GM18909 (cell line): ENCODE results near the gene KIF4B.
"Not testable (repeated sequence)": the region's sequence is repeated elsewhere in the genome, so short reads cannot be mapped to it uniquely, and the experiment has no call there.

Source experiments
- ATAC-seq: cut with Tn5 transposase; IDR thresholded peaks from one replicate; pipeline ENCODE4 v1.9.1; 2021; ENCODE audit warnings: mild to moderate bottlenecking; ENCODE audit not compliant: unreplicated experiment, poor library complexity

Gene KIF4B

DNA sequence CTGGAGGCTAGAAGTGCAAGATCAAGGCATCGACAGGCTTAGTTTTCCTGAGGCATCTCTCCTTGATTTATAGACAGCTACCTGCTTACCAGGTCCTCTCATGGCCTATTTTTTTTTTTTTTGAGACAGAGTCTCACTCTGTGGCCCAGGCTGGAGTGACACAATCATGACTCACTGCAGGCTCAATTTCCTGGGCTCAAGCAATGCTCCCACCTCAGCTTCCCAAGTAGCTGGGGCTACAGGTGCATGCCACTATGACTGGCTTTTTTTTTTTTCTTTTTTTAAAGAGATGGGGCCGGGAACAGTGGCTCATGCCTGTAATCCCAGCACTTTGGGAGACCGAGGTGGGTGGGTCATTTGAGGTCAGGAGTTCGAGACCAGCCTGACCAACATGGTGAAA lies 10.8 kb upstream of the KIF4B start:
- not testable (repeated sequence) for ATAC-seq

DNA sequence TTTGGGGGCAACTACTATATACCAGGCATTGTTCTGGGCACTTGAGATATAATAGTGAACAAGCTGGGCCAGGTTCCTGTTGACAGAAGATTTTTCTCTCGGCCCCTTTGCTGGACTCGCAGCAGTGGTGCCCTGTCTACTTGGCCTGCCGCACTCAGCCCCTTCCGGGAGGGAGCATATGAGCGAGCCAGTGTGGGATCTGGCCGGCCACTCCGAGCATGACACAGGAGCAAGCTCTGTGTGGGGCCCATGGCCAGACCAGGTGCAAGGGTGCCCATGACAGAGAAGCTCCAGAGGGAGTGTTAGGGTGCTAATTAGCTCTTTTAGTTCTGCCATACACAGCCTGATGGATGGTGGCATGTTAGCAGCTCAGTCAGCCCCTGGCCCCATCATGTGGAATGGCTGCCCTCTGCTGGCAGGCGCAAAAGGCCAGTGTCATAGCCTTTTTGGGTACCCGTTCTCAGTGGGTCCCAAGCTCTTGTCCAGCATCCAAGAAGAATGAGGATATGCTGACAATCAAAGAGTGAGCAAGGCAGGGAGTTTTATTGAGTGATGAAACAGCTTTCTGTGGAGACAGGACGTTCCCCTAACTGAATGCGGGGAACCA lies 9.3 kb upstream of the KIF4B start:
- no peak for ATAC-seq

DNA sequence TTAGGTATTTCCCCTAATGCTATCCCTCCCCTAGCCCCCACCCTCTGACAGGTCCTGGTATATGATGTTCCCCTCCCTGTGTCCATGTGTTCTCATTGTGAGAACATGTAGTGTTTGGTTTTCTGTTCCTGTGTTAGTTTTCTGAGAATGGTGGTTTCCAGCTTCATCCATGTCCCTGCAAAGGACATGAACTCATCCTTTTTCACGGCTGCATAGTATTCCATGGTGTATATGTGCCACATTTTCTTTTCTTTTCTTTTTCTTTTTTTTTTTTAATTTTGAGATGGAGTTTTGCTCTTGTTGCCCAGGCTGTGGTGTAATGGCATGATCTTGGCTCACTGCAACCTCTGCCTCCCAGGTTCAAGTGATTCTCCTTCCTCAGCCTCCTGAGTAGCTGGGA lies 7.3 kb upstream of the KIF4B start:
- ATAC-seq: not testable (repeated sequence)

DNA sequence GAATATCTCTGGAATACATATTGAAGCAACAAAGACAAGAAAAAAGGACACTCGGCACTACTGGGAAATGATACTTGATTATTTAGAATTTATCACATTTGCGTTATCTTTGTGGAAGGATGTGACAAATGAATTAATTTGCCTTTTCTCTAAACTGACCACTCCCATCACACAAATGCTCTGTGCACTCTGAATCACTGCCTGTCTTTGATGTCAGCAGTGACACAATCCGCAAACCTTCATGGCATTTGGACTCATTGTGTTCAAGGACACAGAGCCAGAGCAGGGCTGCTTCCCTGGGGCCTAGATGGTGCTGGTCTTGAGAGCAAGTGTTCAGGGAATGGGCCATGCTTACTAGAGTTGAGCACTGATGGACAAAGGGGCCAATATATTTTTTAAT lies 4.9 kb upstream of the KIF4B start:
- no peak for ATAC-seq

DNA sequence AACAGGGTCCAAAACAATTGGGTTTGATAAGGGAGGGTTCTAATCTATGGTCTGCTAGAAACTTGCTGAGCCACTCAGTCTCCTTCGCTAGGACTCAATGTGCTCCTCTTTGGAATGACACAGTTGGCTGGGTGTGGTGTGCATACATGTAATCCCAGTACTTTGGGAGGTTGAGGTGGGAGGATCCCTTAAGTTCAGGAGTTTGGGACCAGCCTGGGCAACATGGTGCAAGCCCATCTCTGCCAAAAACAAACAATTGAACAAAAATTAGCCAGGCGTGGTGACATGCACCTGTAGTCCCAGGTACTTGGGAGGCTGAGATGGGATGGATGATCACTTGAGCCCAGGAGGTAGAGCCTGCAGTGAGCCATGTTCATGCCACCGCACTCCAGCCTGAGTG lies 2.7 kb upstream of the KIF4B start:
- ATAC-seq: no peak

DNA sequence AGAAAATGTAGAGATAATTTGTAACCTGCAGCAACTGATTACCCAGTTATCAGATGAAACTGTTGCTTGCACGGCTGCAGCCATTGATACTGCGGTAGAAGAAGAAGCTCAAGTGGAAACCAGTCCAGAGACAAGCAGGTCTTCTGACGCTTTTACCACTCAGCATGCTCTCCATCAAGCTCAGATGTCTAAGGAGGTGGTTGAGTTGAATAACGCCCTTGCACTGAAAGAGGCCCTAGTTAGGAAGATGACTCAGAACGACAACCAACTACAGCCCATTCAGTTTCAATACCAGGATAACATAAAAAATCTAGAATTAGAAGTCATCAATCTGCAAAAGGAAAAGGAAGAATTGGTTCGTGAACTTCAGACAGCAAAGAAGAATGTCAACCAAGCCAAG lies 1.7 kb downstream of the KIF4B start:
- no peak for ATAC-seq

DNA sequence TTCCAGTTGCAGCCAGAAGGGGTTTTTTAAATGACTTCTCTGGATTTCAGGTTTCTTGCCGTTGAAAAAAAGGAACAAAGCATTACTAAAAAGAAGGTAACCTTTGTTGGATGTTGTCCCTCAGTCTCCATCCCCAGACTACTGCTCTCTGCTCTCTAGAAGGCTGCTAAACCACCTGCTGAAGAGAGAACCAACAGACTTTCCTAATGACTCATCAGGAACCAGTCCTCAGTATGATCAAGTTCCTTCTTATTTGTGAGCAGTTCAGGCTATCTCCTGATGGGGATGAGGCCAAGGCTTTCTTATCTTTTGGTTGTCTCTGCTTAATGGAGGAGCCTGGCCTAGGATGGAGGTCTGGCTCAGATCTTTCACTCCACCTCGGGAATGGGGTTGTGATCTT lies 4.1 kb downstream of the KIF4B start:
- ATAC-seq: peak; percentile 98

DNA sequence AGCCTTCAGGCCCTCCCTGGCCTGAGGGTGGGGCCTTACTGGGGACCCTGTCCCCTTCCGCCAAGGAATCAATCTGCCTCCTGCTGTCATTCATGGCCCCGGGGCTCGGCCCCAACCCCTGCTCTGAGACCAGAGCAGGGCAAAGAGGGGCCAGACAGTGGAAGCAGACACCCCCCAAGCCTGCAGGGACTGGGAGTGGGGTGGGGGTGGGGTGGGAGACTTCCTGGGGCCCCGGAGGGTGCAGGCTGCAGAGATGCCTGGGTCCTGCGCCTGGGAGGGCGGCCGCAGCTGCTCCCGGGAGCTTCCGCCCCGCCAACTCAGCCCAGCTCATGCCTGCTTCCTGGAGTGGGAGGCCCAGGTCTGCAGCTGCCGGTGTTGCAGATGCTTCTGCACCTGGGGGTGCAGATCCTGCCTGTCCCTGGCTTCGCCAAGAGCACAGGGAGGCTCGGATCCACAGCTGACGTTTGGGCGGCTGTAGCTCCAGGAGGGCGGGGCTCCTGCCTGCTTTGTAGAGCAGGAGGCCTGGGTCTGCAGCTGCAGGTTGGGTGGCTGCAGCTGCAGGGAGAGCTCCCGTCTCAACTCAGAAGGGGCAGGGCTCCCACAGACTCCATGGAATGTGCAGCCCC lies 6.2 kb downstream of the KIF4B start:
- ATAC-seq: no peak

DNA sequence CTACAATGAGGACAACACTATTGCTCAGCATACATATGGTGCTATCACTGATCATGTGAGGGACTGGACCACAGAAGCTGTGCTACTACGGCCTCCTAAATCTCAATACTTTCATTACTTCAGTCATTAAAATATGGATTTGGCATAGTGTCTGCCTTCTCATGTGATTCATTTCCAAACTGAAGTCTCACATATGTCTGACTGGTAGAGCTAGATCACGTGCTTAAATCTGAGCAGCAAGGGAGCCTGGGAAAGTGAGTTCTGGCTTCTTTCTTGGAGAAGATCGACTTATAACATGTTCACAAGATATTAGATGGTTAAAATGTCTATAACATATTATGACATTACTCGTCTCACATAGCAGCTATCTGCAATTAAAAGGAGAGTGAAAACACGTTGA lies 8.3 kb downstream of the KIF4B start:
- no peak for ATAC-seq

DNA sequence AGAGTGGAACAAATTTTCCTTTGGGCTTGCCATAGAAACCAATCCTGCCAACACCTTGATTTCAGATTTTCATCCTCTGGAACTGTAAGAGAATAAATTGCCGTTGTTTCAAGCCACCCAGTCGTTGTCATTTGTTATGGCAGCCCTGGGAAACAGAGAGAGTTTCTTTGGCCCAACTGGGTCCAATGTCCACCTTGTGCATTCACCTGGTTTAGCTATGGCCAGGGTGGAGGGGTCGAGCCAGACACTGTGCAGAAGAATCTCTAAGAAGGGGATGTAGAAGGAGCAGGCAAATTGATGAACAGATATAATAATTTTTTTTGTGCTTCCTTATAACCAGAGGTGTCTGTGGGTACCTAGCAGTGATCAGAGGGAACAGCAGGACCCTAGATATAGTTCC lies 9.8 kb downstream of the KIF4B start:
- no peak for ATAC-seq

DNA sequence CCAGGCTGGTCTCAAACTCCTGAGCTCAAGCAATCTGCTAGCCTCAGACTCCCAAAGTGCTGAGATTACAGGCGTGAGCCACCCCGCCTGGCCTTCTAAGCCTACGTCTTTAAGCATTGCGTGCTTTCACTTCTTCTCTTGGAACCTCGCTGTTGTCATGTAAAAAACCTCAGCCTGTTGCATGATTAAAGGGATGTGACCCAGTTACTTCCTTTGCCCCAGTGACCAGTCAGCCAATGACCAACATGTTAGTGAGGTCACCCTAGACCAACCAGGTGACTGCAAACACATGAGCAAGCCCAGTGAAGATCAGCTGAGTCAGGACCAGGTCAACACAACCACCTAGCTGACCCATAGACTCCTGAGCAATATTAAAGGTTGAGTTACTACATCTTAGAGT lies 10.5 kb downstream of the KIF4B start:
- ATAC-seq: no peak

DNA sequence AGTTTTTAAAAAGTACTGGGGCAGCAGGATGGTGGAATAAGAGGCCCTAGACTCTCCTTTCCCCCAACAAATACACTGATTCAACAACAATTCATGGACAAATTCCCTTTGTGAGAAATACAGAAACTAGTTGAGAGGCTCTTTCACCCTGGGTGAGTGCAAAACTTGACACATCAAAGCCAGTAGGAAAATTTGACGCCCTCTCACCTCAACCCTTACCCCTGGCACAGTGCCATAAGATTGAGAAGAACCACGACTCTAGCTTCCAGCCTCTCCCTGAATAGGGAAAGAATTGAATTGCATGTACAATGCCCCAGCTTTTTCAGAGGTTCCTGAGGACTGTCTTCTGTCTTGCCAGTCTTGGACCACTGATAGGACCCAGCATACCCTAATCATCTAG lies 12.3 kb downstream of the KIF4B start:
- ATAC-seq: no peak

DNA sequence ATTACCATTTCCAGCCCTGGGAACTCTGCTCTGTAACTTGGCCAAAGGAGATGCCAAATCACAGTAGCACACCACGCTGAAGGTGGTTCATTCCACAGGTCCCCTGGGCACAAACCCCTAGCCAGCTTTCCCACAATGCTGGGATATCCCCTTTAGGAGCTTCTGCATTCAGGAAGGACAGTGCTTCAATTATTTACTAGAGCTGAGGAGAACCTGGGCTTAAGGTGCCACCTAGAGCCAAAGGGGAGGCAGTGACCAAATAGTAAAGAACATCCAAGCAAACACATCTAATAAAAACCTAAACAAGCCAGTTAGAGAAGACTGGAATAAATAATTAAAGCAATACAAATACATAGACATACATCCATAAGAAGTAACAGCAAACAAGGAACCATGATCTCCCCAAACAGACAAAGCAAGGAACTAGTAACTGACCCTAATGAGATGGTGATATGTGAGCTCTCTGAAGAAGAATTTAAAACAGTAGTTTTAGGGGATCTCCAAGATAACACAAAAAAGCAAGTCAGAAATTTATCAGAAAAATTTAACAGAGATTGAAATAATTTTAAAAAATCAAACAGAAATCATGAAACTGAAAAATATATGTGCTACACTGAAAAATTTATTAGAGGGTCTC lies 14.6 kb downstream of the KIF4B start:
- ATAC-seq: no peak

DNA sequence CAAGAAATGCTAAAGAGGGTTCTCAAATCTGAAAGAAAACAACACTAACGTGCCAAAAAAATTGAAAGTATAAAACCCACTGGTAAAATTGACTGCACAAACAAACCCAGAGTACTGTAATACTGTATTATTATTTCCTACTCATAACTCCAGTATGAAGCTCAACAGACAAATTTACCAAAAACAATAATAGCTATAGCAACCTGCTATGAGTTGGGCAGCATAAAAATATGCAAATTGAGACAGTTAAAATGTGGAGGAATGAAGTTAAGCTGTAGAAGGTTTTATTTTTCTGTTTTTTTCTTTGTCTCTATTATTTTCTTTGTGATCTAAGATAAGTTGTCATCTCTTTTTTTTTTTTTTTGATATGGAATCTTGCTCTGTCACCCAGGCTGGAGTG lies 15.7 kb downstream of the KIF4B start:
- no peak for ATAC-seq

DNA sequence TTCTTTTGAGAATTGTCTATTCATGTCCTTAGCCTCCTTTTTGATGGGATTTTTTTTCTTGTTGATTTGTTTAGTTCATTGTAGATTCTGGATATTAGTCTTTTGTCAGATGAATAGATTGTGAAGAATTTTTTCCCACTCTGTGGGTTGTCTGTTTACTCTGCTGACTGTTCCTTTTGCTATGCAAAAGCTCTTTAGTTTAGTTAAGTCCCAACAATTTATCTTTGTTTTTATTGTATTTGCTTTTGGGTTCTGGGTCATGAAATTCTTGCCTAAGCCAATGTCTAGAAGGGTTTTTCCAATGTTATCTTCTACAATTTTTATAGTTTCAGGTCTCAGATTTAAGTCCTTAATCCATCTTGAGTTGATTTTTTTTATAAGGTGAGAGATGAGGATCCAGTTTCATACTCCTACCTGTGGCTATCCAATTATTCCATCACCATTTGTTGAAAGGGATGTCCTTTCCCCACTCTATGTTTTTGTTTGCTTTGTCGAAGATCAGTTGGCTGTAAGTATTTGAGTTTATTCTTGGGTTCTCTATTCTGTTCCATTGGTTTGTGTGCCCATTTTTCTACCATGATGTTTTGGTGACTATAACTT lies 20.7 kb downstream of the KIF4B start:
- ATAC-seq: not testable (repeated sequence)

DNA sequence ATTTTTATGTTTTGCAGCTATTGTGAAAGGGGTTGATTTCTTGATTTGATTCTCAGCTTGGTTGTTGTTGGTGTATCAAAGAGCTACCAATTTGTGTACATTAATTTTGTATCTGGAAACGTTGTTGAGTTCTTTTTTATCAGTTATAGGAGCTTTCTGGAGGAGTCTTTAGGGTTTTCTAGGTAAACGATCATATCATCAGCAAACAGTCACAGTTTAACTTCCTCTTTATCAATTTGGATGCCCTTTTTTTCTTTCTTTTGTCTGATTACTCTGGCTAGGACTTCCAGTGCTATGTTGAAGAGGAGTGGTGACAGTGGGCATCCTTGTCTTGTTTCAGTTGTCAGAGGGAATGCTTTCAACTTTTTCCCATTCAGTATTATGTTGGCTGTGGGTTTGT lies 21.5 kb downstream of the KIF4B start:
- not testable (repeated sequence) for ATAC-seq

DNA sequence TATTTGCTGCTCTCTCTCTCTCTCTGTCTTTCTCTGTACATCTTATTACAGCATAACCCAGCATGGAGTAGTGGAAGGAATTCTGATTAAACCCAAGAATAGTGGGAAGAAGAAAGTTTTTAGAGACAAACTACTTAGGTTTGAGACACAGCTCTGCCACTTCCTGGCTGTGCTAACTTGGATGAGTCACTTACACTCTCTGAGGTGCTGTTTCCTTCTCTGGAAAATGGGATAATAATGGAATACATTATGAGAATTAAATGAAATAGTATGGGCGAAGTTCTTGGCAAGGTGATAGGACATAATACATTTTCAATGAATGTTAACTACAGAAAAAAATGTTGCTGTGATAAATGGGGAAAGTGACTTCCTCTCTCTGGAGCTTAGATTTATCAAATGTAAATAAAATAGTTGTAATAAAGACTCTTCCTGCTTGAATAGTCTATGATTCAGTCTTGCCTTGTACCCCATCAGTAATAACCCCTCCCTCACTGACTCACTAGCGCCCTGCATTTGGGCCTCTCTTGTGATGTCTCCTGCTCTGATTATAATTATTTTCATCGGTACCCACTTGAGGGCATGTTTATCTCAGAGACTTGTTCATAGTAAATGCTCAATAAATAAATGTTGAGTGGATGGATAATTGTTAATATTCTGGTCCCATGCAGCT lies 27.6 kb downstream of the KIF4B start:
- no peak for ATAC-seq

DNA sequence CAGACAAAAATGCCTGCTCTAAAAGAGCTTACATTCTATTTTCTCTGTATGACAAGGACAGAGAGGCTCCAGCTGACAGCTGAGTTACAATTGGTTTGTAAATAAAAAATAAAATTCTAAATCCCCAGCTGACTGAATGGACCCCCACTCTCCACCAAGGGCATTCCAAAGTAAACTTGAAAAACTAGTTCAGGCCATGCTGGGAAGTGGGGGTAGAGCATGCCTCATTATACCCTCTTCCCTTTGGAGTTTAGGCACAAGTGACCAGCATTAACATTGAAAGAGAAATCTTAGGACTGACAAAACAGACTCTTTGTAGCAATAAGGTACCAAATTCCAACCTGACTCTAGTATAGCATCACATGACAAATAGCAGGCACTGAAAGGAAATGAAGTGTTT lies 31.0 kb downstream of the KIF4B start:
- ATAC-seq: no peak

DNA sequence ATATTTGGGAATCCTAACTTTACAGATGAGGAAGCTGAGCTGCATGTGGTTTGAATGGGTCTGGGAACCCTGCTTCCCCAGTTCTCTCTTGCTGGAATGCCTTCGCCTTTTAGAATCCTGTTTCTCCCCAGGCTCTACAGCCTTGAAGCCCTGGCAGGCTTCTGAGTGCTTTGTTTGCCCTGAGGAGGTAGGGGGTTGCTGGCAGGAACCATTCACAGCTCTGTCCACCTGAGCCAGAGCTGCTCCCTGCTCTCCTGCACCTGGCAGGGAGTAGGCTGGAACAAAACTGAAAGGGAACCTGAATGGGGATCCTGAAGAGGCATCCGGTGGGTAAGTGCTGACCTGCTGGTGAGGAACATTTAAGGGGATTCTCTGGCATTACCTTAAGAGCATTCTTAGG lies 33.0 kb downstream of the KIF4B start:
- no peak for ATAC-seq

DNA sequence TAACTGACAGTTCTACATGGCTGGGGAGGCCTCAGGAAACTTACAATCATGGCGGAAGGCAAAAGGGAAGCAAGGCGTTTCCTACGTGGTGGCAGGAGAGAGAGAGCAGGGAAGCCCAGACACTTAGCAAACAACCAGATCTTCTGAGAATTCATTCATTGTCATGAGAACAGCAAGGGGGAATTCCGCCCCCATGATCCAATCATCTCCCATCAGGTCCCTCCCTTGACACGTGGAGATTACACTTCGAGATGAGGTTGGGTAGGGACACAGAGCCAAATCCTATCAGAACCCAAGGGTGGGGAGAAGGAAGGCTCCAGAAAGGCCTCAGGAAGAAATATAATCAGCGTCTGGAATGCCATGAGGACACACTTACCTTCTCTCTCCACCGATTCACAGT lies 34.3 kb downstream of the KIF4B start:
- no peak for ATAC-seq
